HG02623 (cell line): ENCODE measurements around the gene PLA2G4F.

Experiments used
- ATAC-seq: cut with Tn5 transposase; IDR thresholded peaks from one replicate; pipeline ENCODE4 v1.9.1; 2021; ENCODE audit warnings: moderate library complexity; ENCODE audit not compliant: unreplicated experiment

Gene PLA2G4F

GRCh38 chr15:42149493-42150218 is 6.8 kb downstream of the PLA2G4F start:
- ATAC-seq, result no peak

- no peak for ATAC-seq
These were observed 7.5 kb downstream of the PLA2G4F start for GRCh38 chr15:42148808-42149492.

GRCh38 chr15:42147431-42147735 is 9.1 kb downstream of the PLA2G4F start:
- ATAC-seq, result no peak

- no peak for ATAC-seq
These were observed 9.6 kb downstream of the PLA2G4F start for GRCh38 chr15:42146551-42147430.

GRCh38 chr15:42145546-42146455 is 10.6 kb downstream of the PLA2G4F start:
- ATAC-seq, result no peak

GRCh38 chr15:42144841-42145375 is 11.5 kb downstream of the PLA2G4F start:
- ATAC-seq, result no peak

GRCh38 chr15:42143866-42144625 is 12.4 kb downstream of the PLA2G4F start:
- ATAC-seq, result no peak

GRCh38 chr15:42143356-42143755 is 13.1 kb downstream of the PLA2G4F start:
- ATAC-seq, result no peak

GRCh38 chr15:42141795-42142667 is 14.4 kb downstream of the PLA2G4F start:
- ATAC-seq, result no peak

- ATAC-seq, result no peak
These were observed 15.2 kb downstream of the PLA2G4F start for GRCh38 chr15:42141246-42141645.

- ATAC-seq, result no peak
These were observed 15.9 kb downstream of the PLA2G4F start for GRCh38 chr15:42140383-42141070.

- ATAC-seq, result no peak
These were observed 16.8 kb downstream of the PLA2G4F start for GRCh38 chr15:42139596-42139995.

GRCh38 chr15:42138968-42139386 is 17.5 kb downstream of the PLA2G4F start:
- no peak for ATAC-seq

GRCh38 chr15:42138411-42138810 is 18.0 kb downstream of the PLA2G4F start:
- ATAC-seq, result no peak

GRCh38 chr15:42137461-42138261 is 18.8 kb downstream of the PLA2G4F start:
- no peak for ATAC-seq

- no peak for ATAC-seq
These were observed 19.9 kb downstream of the PLA2G4F start for GRCh38 chr15:42136513-42136912.

GRCh38 chr15:42135351-42135750 is 21.1 kb downstream of the PLA2G4F start:
- ATAC-seq, result no peak
